Islet precursor cell (in vitro differentiated cells): Measurements from ENCODE around the gene SECISBP2.
"Not testable (repeated sequence)": the region's sequence is repeated elsewhere in the genome, so short reads cannot be mapped to it uniquely, and the experiment has no call there.

ENCODE experiments used
- DNase-seq: peaks from one replicate; pipeline ENCODE4 v3.0.0-alpha.2; 2018

SECISBP2 gene

GRCh38 chr9:89318123-89319014, at the start of gene SECISBP2:
Gene SECISBP2, plus strand, starts transcription at chr9:89318500. Its CDS starts 77 bp downstream, at chr9:89318577.
- peak; percentile 97 for DNase-seq

- DNase-seq, result peak; percentile 1
Observed at GRCh38 chr9:89273528-89274279, 44.6 kb upstream of the SECISBP2 start.

GRCh38 chr9:89274838-89275237, 43.5 kb upstream of the SECISBP2 start:
- peak; percentile 7 for DNase-seq

- peak; percentile 19 for DNase-seq
Observed at GRCh38 chr9:89276040-89276439, 42.3 kb upstream of the SECISBP2 start.

- peak; percentile 22 for DNase-seq
Observed at GRCh38 chr9:89277043-89277442, 41.3 kb upstream of the SECISBP2 start.

- DNase-seq, result peak; percentile 9
Observed at GRCh38 chr9:89277454-89277853, 40.8 kb upstream of the SECISBP2 start.

- DNase-seq, result peak; percentile 0
Observed at GRCh38 chr9:89278551-89278950, 39.7 kb upstream of the SECISBP2 start.

GRCh38 chr9:89278997-89279739, 39.1 kb upstream of the SECISBP2 start:
- DNase-seq, result peak; percentile 26

- peak; percentile 29 for DNase-seq
Observed at GRCh38 chr9:89281106-89281505, 37.2 kb upstream of the SECISBP2 start.

GRCh38 chr9:89282248-89282968, 35.9 kb upstream of the SECISBP2 start:
- peak; percentile 15 for DNase-seq

- peak; percentile 24 for DNase-seq
Observed at GRCh38 chr9:89284076-89284475, 34.2 kb upstream of the SECISBP2 start.

GRCh38 chr9:89291741-89292140, 26.6 kb upstream of the SECISBP2 start:
- no peak for DNase-seq

GRCh38 chr9:89293014-89293413, 25.3 kb upstream of the SECISBP2 start:
- no peak for DNase-seq

GRCh38 chr9:89295400-89295799, 22.9 kb upstream of the SECISBP2 start:
- no peak for DNase-seq

GRCh38 chr9:89301996-89302395, 16.3 kb upstream of the SECISBP2 start:
- not testable (repeated sequence) for DNase-seq

- DNase-seq, result no peak
Observed at GRCh38 chr9:89304020-89304833, 14.1 kb upstream of the SECISBP2 start.

GRCh38 chr9:89304834-89305188, 13.5 kb upstream of the SECISBP2 start:
- no peak for DNase-seq

- DNase-seq, result no peak
Observed at GRCh38 chr9:89305868-89306267, 12.4 kb upstream of the SECISBP2 start.

- peak; percentile 83 for DNase-seq
Observed at GRCh38 chr9:89309166-89309565, 9.1 kb upstream of the SECISBP2 start.

GRCh38 chr9:89309608-89310474, 8.5 kb upstream of the SECISBP2 start:
- peak; percentile 70 for DNase-seq
